Adrenal gland (tissue), 5 donors: ENCODE data around the gene TXNRD2.

Source experiments
- CTCF ChIP-seq, 6 experiments: fragments of 450-650 bp in 4 of 6; fragments of 200-600 bp in 2 of 6; sonication (generic) in 1 of 6; IDR thresholded peaks; 1 replicate in 5 of 6; 2 replicates in 1 of 6; pipeline versions ENCODE4 v1.5.1 to v1.8.0; 2016 to 2021; ENCODE audit warnings: antibody characterized with exemption in 6 of 6, mild to moderate bottlenecking in 2 of 6, moderate library complexity in 1 of 6
- POLR2A ChIP-seq, 2 donors: fragments of 450-650 bp; IDR thresholded peaks; one replicate each; pipeline ENCODE4 v1.6.1; 2017; ENCODE audit warnings: antibody characterized with exemption in 2 of 2, mild to moderate bottlenecking in 2 of 2, moderate library complexity in 1 of 2
- donor health status: DM: no; HTN: no; CAD: no.

GRCh38 chr22:19912271-19912999, 29.2 kb downstream of the TXNRD2 start:
- TF ChIP-seq CTCF (IDR thresholded peaks at IDR 0.05) (no peak), POLR2A (IDR thresholded peaks at IDR 0.05) (no peak)
